ENCODE data around the gene MCM3AP. TPM values are rescaled to one million over a fixed set of nuclear protein-coding genes. Genes with fewer than 3 reads are reported as not detected.
"Not testable (repeated sequence)": the region's sequence is repeated elsewhere in the genome, so short reads cannot be mapped to it uniquely, and the experiment has no call there.

The MCM3AP gene
- total RNA-seq, 1 donor from 2014 or later, result 237 TPM

- H3K4me3 ChIP-seq (ENCODE audit: low read length in 3 of 3), result no peak overlapping the region
- peaks cover 0 to 2% (median 0%) of the 10 kb centered on the region in 3 donors for H3K4me1 ChIP-seq (ENCODE audit: control insufficient read depth in 3 of 3, insufficient read depth in 3 of 3, low read length in 3 of 3)
- H3K27me3 ChIP-seq (ENCODE audit: control insufficient read depth in 3 of 3, insufficient read depth in 3 of 3, low read length in 3 of 3), result no peaks in the 10 kb centered on the region
- peak overlapping the region in 2 of 3 donors; percentile 8 to 12 for H3K9ac ChIP-seq (ENCODE audit: low read depth in 1 of 3, low read length in 3 of 3)
- peaks cover 51 to 74% (median 69%) of the 10 kb centered on the region in 3 donors for H3K36me3 ChIP-seq (ENCODE audit: control insufficient read depth in 3 of 3, insufficient read depth in 3 of 3, low read length in 3 of 3)
- no peak overlapping the region for H3K27ac ChIP-seq (ENCODE audit: low read depth, low read length)
- no peaks in the 10 kb centered on the region for H3K9me3 ChIP-seq (ENCODE audit: control insufficient read depth in 3 of 3, low read length in 3 of 3)
These were observed 37.6 kb downstream of the MCM3AP start for GRCh38 chr21:46247699-46248421.

DNA sequence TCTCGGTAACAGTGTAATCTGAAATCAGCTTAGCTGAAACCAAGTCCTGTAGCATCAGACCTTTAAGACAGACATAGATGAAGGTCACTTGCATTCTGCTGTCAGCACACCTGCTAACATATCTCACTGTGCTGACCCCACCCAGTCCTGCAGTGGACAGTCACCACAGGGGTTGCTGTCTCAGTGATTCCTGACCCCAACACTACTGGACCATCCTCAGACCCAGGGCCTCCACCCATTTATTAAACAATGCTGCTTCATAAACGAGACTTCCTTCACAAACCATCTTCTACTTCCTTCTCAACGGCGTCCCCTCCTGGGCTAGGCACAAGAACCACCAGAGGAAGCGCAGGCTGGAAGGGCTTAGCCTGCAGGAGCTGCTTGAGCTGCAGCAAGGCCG, 39.1 kb downstream of the MCM3AP start:
- Histone ChIP-seq H3K4me1 (ENCODE audit: control insufficient read depth in 3 of 3, insufficient read depth in 3 of 3, low read length in 3 of 3) (peaks cover 0 to 2% (median 0%) of the 10 kb centered on the region in 3 donors), H3K9me3 (ENCODE audit: control insufficient read depth in 3 of 3, low read length in 3 of 3) (no peaks in the 10 kb centered on the region), H3K9ac (ENCODE audit: low read depth in 1 of 3, low read length in 3 of 3) (no peak overlapping the region), H3K27ac (ENCODE audit: low read depth, low read length) (no peak overlapping the region), H3K4me3 (ENCODE audit: low read length in 3 of 3) (no peak overlapping the region), H3K27me3 (ENCODE audit: control insufficient read depth in 3 of 3, insufficient read depth in 3 of 3, low read length in 3 of 3) (no peaks in the 10 kb centered on the region), H3K36me3 (ENCODE audit: control insufficient read depth in 3 of 3, insufficient read depth in 3 of 3, low read length in 3 of 3) (peaks cover 53 to 79% (median 77%) of the 10 kb centered on the region in 3 donors)

GRCh38 chr21:46245213-46245915, 40.0 kb downstream of the MCM3AP start:
- H3K4me3 ChIP-seq (ENCODE audit: low read length in 3 of 3), result no peak overlapping the region
- H3K27me3 ChIP-seq (ENCODE audit: control insufficient read depth in 3 of 3, insufficient read depth in 3 of 3, low read length in 3 of 3), result no peaks in the 10 kb centered on the region
- no peak overlapping the region for H3K9ac ChIP-seq (ENCODE audit: low read depth in 1 of 3, low read length in 3 of 3)
- no peak overlapping the region for H3K27ac ChIP-seq (ENCODE audit: low read depth, low read length)
- peaks cover 0 to 2% (median 0%) of the 10 kb centered on the region in 3 donors for H3K4me1 ChIP-seq (ENCODE audit: control insufficient read depth in 3 of 3, insufficient read depth in 3 of 3, low read length in 3 of 3)
- peaks cover 58 to 79% (median 79%) of the 10 kb centered on the region in 3 donors for H3K36me3 ChIP-seq (ENCODE audit: control insufficient read depth in 3 of 3, insufficient read depth in 3 of 3, low read length in 3 of 3)
- H3K9me3 ChIP-seq (ENCODE audit: control insufficient read depth in 3 of 3, low read length in 3 of 3), result no peaks in the 10 kb centered on the region

GRCh38 chr21:46244602-46245001, 40.8 kb downstream of the MCM3AP start:
- Histone ChIP-seq H3K36me3 (ENCODE audit: control insufficient read depth in 3 of 3, insufficient read depth in 3 of 3, low read length in 3 of 3) (peaks cover 62 to 80% (median 80%) of the 10 kb centered on the region in 3 donors), H3K4me3 (ENCODE audit: low read length in 3 of 3) (no peak overlapping the region), H3K9ac (ENCODE audit: low read depth in 1 of 3, low read length in 3 of 3) (peak overlapping the region in 1 of 3 donors; percentile 16), H3K27ac (ENCODE audit: low read depth, low read length) (no peak overlapping the region), H3K9me3 (ENCODE audit: control insufficient read depth in 3 of 3, low read length in 3 of 3) (no peaks in the 10 kb centered on the region), H3K27me3 (ENCODE audit: control insufficient read depth in 3 of 3, insufficient read depth in 3 of 3, low read length in 3 of 3) (no peaks in the 10 kb centered on the region), H3K4me1 (ENCODE audit: control insufficient read depth in 3 of 3, insufficient read depth in 3 of 3, low read length in 3 of 3) (no peaks in the 10 kb centered on the region)

DNA sequence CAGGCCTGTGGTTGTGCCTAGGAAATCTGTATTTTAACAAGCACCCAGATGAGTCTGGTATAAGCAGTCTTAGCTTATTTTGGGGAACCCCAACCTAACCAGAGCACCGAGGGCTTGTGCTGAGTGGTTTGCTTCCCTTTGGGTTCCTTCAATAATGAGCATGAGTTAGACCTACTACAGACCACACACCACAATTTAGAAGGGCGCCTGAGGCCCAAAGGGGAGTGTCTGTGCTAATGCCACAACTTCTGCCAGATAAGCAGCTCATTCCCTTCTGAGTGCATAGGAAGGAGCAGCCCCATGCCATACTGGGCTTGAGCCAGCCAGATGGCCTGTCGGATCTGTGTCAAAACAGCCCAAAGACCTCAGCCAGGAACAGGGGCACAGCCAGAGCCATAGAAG, 41.5 kb downstream of the MCM3AP start:
- H3K4me3 ChIP-seq (ENCODE audit: low read length in 3 of 3), result no peak overlapping the region
- H3K36me3 ChIP-seq (ENCODE audit: control insufficient read depth in 3 of 3, insufficient read depth in 3 of 3, low read length in 3 of 3), result peaks cover 68 to 84% (median 80%) of the 10 kb centered on the region in 3 donors
- no peaks in the 10 kb centered on the region for H3K4me1 ChIP-seq (ENCODE audit: control insufficient read depth in 3 of 3, insufficient read depth in 3 of 3, low read length in 3 of 3)
- no peak overlapping the region for H3K9ac ChIP-seq (ENCODE audit: low read depth in 1 of 3, low read length in 3 of 3)
- H3K27ac ChIP-seq (ENCODE audit: low read depth, low read length), result no peak overlapping the region
- H3K27me3 ChIP-seq (ENCODE audit: control insufficient read depth in 3 of 3, insufficient read depth in 3 of 3, low read length in 3 of 3), result no peaks in the 10 kb centered on the region
- H3K9me3 ChIP-seq (ENCODE audit: control insufficient read depth in 3 of 3, low read length in 3 of 3), result no peaks in the 10 kb centered on the region

GRCh38 chr21:46243325-46243724, 42.1 kb downstream of the MCM3AP start:
- H3K27me3 ChIP-seq (ENCODE audit: control insufficient read depth in 3 of 3, insufficient read depth in 3 of 3, low read length in 3 of 3), result no peaks in the 10 kb centered on the region
- peaks cover 72 to 83% (median 82%) of the 10 kb centered on the region in 3 donors for H3K36me3 ChIP-seq (ENCODE audit: control insufficient read depth in 3 of 3, insufficient read depth in 3 of 3, low read length in 3 of 3)
- H3K27ac ChIP-seq (ENCODE audit: low read depth, low read length), result no peak overlapping the region
- no peak overlapping the region for H3K4me3 ChIP-seq (ENCODE audit: low read length in 3 of 3)
- H3K9me3 ChIP-seq (ENCODE audit: control insufficient read depth in 3 of 3, low read length in 3 of 3), result no peaks in the 10 kb centered on the region
- H3K9ac ChIP-seq (ENCODE audit: low read depth in 1 of 3, low read length in 3 of 3), result no peak overlapping the region
- H3K4me1 ChIP-seq (ENCODE audit: control insufficient read depth in 3 of 3, insufficient read depth in 3 of 3, low read length in 3 of 3), result no peaks in the 10 kb centered on the region

GRCh38 chr21:46241577-46241976, 43.8 kb downstream of the MCM3AP start:
- H3K36me3 ChIP-seq (ENCODE audit: control insufficient read depth in 3 of 3, insufficient read depth in 3 of 3, low read length in 3 of 3), result peaks cover 63 to 76% (median 74%) of the 10 kb centered on the region in 3 donors
- not testable (repeated sequence) for H3K9ac ChIP-seq (ENCODE audit: low read depth in 1 of 3, low read length in 3 of 3); H3K9me3 ChIP-seq (ENCODE audit: control insufficient read depth in 3 of 3, low read length in 3 of 3); H3K4me1 ChIP-seq (ENCODE audit: control insufficient read depth in 3 of 3, insufficient read depth in 3 of 3, low read length in 3 of 3); H3K27me3 ChIP-seq (ENCODE audit: control insufficient read depth in 3 of 3, insufficient read depth in 3 of 3, low read length in 3 of 3); H3K4me3 ChIP-seq (ENCODE audit: low read length in 3 of 3); H3K27ac ChIP-seq (ENCODE audit: low read depth, low read length)

DNA sequence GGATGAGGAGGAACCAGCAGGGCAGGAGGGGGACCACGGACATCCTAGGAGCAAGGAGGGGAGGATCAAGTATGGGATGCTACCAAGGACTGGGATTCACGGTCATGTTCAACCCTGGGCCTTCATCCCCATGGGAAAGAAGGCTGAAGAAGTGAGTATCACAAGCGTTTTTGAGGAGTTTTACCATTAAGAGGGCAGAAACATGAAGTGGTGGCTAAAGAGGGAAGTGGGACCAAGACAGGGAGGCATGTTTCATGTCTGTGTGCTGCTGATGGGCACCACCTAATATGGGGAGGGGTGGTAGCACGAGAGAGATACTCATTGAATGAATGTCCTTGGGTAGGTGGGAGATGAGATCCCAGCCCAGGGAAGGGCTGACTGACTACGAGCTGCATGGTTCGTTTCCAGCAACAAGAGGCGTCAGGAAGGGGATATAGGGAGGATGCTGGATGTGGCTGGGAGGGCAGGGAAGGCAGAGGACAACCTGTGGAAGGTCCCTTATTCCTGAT, 45.5 kb downstream of the MCM3AP start:
- H3K9ac ChIP-seq (ENCODE audit: low read depth in 1 of 3, low read length in 3 of 3), result no peak overlapping the region
- H3K36me3 ChIP-seq (ENCODE audit: control insufficient read depth in 3 of 3, insufficient read depth in 3 of 3, low read length in 3 of 3), result peaks cover 63 to 78% (median 77%) of the 10 kb centered on the region in 3 donors
- H3K27me3 ChIP-seq (ENCODE audit: control insufficient read depth in 3 of 3, insufficient read depth in 3 of 3, low read length in 3 of 3), result no peaks in the 10 kb centered on the region
- no peaks in the 10 kb centered on the region for H3K9me3 ChIP-seq (ENCODE audit: control insufficient read depth in 3 of 3, low read length in 3 of 3)
- no peak overlapping the region for H3K27ac ChIP-seq (ENCODE audit: low read depth, low read length)
- no peaks in the 10 kb centered on the region for H3K4me1 ChIP-seq (ENCODE audit: control insufficient read depth in 3 of 3, insufficient read depth in 3 of 3, low read length in 3 of 3)
- H3K4me3 ChIP-seq (ENCODE audit: low read length in 3 of 3), result no peak overlapping the region

- H3K9me3 ChIP-seq (ENCODE audit: control insufficient read depth in 3 of 3, low read length in 3 of 3), result no peaks in the 10 kb centered on the region
- H3K9ac ChIP-seq (ENCODE audit: low read depth in 1 of 3, low read length in 3 of 3), result no peak overlapping the region
These were observed 47.9 kb downstream of the MCM3AP start for GRCh38 chr21:46237474-46237873.

GRCh38 chr21:46234436-46234950, 50.9 kb downstream of the MCM3AP start:
- Histone ChIP-seq H3K4me3 (ENCODE audit: low read length in 3 of 3) (no peak overlapping the region), H3K4me1 (ENCODE audit: control insufficient read depth in 3 of 3, insufficient read depth in 3 of 3, low read length in 3 of 3) (peaks cover 2 to 5% (median 4%) of the 10 kb centered on the region in 3 donors), H3K9ac (ENCODE audit: low read depth in 1 of 3, low read length in 3 of 3) (no peak overlapping the region), H3K36me3 (ENCODE audit: control insufficient read depth in 3 of 3, insufficient read depth in 3 of 3, low read length in 3 of 3) (peaks cover 38 to 45% (median 41%) of the 10 kb centered on the region in 3 donors), H3K9me3 (ENCODE audit: control insufficient read depth in 3 of 3, low read length in 3 of 3) (no peaks in the 10 kb centered on the region), H3K27ac (ENCODE audit: low read depth, low read length) (no peak overlapping the region), H3K27me3 (ENCODE audit: control insufficient read depth in 3 of 3, insufficient read depth in 3 of 3, low read length in 3 of 3) (no peaks in the 10 kb centered on the region)

More at GRCh38 chr21:46237474-46237873, 47.9 kb downstream of the MCM3AP start:
- Histone ChIP-seq H3K27me3 (ENCODE audit: control insufficient read depth in 3 of 3, insufficient read depth in 3 of 3, low read length in 3 of 3) (no peaks in the 10 kb centered on the region), H3K36me3 (ENCODE audit: control insufficient read depth in 3 of 3, insufficient read depth in 3 of 3, low read length in 3 of 3) (peaks cover 55 to 73% (median 66%) of the 10 kb centered on the region in 3 donors), H3K4me1 (ENCODE audit: control insufficient read depth in 3 of 3, insufficient read depth in 3 of 3, low read length in 3 of 3) (no peaks in the 10 kb centered on the region), H3K4me3 (ENCODE audit: low read length in 3 of 3) (no peak overlapping the region), H3K27ac (ENCODE audit: low read depth, low read length) (no peak overlapping the region)
